Stimulated activated CD8-positive, alpha-beta memory T cell treated with anti-CD3 and anti-CD28 coated beads, Interleukin-4, amount 100 ng/mL, for 4 hours (primary cell): Measurements from ENCODE around the gene ZNF80.
A peak's percentile ranks its signal among the peaks of the same experiment; 100 is the strongest.
"Not testable (repeated sequence)": the region's sequence is repeated elsewhere in the genome, so short reads cannot be mapped to it uniquely, and the experiment has no call there.

Experiments
- DNase-seq, 2 donors: peaks; one replicate each; pipeline ENCODE4 v3.0.0-alpha.2; 2020; ENCODE audit warnings: low read depth in 2 of 2, low spot score in 1 of 2

The ZNF80 gene

DNA sequence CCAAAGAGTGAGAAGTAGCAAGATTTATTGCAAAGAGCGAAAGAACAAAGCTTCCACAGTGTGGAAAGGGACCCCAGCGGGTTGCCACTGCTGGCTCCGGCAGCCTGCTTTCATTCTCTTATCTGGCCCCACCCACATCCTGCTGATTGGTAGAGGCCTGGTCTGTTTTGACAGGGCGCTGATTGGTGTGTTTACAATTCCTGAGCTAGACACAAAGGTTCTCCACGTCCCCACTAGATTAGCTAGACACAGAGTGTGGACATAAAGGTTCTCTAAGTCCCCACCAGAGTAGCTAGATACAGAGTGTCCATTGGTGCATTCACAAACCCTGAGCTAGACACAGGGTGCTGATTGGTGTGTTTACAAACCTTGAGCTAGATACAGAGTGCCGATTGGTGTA lies at the start of gene ZNF80:
Gene ZNF80 (minus strand): TSS at position 101 of the 400 bp plus-strand sequence. CDS start 504 bp downstream, outside the sequence.
- not testable (repeated sequence) for DNase-seq

DNA sequence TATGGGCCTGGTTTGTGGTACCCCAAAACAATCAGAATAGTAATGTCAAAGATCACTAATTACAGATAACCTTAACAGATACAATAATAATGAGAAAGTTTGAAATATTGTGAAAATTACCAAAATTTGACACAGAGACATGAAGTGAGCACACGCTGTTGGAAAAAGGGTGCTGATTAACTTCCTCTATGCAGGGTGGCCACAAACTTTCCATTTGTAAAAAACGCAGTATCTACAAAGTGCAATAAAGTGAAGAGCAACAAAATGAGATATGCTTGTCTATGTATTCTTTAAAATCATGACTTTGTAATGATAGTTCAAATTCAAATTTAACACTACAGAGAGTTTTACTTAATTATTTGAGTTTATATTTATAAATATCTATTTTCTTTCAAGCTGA lies 48.9 kb upstream of the ZNF80 start:
- DNase-seq = no peak

DNA sequence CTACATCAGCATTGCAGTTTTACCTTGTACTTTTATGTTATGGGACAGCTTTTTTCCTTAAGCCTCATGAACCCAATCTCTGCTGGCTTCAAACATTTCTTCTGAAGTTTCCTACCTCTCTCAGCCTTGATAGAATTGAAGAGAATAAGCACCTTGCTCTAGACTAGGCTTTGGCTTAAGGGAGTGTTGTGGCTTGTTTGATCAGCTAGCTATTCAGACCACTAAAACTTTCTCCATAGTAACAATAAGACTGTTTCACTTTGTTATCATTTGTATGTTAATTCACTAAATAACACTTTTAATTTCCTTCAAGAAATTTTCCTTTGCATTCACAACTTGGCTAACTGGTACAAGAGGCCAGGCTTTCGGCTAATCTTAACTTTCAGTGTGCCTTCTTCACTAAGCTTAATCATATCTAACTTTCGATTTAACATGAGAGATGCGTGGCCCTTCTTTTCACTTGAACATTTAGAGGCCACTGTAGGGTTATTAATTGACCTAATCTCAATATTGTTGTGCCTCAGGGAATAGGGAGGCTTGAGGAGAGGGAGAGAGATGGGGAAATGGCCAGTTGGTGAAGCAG lies 48.4 kb upstream of the ZNF80 start:
- no peak for DNase-seq

DNA sequence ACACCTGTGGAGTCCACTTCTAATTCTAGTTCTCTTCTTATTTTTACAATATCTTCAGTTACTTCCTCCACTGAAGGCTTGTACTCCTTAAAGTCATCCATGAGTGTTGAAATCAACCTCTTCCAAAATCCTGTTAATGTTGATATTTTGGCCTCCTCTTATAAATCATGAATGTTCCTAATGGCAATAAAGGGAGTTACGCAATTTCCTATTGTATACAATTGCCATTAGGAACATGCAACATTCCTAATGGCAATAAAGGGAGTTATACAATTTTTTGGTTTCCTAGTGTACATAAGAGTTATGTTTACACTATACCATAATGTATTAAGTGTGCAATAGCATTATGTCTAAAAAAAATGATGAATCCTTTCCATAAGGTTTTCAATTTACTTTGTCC lies 47.3 kb upstream of the ZNF80 start:
- DNase-seq = no peak

DNA sequence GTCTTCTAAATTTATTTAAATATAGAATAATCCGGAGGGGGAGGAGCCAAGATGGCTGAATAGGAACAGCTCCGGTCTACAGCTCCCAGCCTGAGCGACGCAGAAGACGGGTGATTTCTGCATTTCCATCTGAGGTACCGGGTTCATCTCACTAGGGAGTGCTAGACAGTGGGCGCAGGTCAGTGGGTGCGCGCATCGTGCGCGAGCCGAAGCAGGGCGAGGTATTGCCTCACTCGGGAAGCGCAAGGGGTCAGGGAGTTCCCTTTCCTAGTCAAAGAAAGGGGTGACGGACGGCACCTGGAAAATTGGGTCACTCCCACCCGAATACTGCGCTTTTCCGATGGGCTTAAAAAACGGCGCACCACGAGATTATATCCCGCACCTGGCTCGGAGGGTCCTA lies 39.5 kb upstream of the ZNF80 start:
- not testable (repeated sequence) for DNase-seq

DNA sequence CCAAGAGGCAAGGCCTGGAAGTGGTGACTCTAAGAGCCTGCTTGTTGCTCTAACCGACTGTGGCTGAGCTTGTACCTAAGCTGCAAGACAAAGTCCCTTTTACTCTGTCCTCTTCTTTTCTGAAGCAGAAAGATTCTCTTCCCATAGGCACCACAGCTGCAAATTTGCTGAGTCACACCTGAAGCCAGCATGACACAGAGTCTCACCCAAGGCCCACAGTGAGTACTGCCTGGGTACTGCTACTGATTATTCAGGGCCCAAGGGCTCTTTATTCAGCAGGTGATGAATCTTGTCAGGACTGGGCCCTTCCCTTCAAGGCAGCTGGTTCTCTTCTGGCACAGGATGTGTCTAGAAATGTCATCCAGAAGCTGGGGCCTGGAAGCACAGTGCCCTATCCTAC lies 37.6 kb upstream of the ZNF80 start:
- no peak for DNase-seq

DNA sequence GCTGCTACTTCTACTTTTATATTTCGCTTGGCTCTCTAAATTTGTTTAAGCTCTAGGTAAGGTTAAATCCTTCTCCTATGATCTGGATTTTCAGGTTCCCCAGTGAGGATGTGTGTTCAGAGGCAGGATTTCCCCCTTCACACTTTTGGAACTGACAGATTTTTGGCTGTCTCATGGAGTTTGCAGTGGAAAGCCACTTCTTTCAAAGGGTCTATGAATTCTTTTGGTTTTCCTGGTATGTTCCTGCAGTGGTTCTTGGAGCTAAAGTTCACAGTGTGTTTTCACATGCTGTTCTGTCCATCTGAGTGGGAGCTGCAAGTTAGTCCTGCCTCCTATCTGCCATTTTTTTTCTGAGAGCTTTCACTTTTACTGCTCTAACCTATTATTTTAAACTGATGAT lies 34.9 kb upstream of the ZNF80 start:
- no peak for DNase-seq

DNA sequence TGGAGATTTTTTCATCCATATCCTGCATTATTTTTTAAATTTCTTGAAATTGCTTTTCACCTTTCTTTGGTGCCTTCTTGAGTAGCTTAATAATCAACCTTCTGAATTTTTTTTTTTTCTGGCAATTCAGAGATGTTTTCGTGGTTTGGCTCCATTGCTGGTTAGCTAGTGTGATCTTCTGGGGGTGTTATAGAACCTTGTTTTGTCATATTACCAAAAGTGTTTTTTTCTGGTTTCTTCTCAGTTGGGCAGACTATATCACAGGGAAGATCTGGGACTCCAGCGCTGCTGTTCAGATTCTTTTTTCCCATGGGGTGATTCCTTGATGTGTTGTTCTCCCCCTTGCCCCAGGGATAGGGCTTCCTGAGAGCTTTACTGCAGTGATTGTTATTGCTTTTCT lies 32.6 kb upstream of the ZNF80 start:
- no peak for DNase-seq

DNA sequence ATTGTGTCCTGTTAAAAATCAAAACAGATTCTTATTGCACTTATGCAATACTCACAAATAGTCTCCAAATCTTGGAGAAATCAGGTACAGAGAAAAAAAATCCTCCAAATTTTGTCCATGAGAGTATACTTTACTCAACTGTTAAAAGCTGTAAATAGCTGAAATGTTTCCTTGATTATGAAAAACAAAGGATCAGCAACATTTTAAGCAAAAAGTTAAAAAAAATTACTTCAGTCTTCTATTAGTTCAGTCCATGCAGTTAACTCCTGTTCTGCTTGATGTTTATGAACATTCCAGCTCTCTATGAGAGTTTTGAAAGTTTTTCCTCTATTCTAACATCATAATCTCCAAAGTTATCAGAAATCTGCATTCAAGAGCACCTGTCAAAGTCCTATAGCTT lies 22.8 kb upstream of the ZNF80 start:
- DNase-seq = no peak

DNA sequence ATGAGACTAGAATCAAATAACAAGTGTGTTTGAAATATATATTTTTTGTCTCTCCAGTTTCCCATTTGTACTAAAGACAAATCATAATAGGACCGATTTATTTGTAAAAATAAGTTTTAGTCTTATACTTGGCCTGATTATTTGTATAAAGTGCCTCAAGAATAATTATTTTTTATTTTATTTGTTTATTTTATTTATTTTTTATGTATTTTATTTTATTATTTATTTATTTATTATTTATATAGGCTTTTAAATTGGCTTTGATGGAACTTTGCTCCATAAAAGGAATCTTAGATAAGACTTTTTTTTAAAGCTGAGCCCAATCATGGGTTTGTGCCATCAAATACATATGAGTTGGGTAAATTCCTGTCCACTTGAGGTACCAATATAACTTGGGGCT lies 22.2 kb upstream of the ZNF80 start:
- no peak for DNase-seq

DNA sequence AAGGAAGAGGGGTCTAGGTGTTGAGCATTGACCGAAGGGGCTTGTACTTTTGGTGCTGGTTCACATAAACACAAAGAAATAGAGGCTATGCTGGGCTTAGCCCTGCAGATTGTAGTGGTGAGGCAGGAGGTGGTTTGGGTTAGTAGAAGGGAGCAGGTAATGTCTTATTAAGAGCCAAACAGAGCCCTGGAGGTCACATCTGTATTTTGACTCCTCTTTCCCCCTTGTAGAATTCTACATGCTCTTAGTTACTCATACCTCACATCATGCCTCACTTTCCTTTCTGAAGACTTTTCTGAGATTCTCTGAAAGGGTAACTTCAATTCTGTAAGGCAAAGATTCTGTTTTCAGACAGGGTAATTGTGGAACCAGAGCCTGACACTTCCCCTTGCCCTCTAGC lies 16.1 kb upstream of the ZNF80 start:
- DNase-seq = no peak

DNA sequence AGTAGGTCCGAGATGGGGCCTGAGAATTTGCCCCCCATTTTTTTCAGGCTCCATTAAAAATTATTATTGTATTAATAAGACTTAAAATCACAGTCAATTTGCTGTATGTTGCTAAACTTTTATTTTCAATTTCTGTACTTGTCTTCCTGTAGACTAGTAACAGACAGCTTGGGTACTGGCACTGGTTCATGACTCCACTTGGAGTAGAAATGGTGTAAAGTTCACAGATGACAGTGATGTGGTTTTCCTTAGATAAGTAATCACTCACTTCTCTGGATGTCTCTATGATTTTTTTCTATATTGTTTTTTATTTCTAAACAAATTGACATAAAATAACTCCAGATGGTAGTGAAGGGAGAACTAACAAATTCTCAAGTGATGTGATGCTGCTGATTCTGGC lies 15.6 kb upstream of the ZNF80 start:
- DNase-seq = no peak

DNA sequence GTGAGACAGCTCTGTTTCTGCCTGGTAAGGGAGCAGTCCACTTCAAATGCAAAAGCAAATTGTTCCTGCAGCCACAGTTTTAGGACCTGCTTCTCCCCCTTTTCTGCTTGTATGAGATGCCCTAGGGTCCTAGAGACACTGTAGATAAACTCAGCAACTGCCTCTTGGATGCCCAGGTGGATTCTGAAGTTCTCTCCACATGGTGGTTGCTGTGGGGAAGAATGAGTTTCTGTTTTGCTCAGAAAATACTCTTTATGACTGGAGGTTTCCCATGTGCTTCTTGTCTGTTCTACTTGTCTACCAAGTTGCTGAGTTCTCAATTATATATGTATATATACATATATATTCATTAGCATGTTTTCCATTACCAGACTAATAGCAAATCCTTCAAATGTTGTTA lies 5.6 kb upstream of the ZNF80 start:
- DNase-seq = no peak

DNA sequence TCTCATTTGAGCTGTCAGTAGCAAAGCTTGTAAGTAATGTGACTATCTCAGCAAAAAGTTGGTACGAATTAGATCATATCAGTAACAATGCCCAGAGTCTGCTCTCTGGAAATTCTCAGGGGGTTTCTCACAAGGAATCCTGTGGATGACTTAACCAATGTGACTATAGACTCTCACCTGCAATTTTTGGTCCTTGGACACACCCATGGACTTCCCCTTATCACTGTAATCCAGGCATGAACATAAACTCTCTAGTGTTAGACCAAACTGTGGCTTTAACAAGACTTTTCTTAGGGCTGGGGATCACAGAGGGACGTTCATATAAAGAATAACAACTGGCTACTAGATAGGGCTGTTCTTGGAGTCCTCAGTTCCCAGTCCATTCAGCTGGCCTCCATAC lies 3.9 kb upstream of the ZNF80 start:
- no peak for DNase-seq

DNA sequence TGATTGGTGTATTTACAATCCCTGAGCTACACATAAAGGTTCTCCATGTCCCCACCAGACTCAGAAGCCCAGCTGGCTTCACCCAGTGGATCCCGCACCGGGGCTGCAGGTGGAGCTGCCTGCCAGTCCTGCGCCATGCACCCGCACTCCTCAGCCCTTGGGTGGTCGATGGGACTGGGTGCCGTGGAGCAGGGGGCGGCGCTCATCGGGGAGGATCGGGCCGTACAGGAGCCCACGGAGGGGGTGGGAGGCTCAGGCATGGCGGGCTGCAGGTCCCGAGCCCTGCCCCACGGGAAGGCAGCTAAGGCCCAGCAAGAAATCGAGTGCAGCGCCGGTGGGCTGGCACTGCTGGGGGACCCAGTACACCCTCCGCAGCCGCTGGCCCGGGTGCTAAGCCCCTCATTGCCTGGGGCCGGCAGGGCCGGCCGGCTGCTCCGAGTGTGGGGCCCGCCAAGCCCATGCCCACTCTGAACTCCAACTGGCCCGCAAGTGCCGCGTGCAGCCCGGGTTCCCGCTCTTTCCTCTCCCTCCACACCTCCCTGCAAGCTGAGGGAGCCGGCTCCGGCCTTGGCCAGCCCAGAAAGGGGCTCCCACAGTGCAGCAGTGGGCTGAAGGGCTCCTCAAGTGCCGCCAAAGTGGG lies 888 bp upstream of the ZNF80 start:
- DNase-seq = not testable (repeated sequence)

DNA sequence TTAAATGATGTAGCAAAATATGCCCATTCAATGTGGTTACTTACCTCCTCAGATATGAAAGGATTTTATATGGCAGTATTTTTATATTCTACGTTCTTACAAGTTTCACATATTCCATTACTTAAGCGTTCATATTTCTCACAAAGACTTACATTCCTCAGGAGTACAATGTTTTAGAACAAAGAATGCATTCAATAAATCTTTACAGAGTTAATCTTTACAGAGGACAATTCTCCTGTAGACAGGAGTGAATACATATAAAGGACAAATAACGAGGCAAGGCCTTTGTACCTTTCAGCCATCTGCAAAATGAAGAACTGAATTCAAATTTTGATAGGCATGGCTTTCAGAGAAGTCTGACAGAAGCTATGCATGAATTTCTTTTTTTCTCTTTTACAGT lies 1.9 kb downstream of the ZNF80 start:
- DNase-seq = no peak

DNA sequence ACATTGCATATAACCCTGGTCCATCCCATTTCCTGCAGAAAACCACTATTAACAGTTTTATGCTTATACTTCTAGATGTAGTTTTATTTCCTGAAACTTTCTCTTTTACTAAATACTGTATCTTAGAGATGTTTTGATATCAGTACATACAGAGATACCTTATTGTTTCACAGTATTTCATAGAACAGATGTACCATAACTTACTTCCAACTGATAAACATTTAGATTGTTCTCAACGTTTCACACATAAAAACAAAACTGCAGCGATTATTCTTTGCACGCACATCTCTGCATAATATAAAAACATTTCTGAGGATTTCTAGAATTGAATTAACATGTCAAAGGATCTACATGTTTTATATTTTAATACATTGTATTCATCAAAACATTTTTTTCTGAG lies 2.6 kb downstream of the ZNF80 start:
- DNase-seq = no peak

DNA sequence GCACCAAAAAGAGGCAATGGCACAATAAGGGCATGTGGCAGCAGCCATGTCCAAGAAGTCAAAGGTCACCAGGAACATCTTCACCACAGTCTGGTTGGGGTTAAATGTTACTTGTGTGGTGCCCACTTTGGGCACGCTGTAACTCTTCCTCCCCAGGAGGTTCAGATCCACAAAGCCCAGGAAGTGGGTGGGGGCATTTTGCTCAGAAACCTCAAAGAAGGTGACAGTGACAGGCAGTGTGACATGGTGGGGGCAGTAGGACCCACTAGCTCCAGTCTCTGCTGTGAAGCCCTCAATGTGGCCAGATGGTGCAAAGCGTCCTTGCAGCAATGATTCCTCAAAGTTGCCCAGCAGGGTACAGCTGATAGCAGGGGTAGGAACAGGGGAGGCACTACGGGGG lies 5.8 kb downstream of the ZNF80 start:
- DNase-seq = peak; percentile 31 to 43

DNA sequence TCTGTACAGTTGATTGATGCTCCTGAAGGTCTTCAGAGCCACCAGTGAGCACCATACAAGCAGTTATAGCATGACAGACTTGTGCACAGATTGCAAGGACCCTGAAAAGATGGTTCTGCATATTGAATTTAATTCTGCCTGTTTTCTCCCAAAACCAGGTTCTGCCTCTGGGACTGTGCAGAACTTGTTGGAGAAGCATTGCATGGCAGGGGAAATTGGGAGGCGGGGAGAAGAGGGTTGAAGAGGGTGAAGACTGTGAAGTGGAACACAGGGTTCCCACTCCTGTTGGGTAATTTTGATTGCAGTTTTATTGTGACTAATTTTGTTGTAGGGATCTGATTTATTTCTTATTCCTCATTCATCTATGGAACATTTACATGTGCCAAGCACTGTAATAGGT lies 10.3 kb downstream of the ZNF80 start:
- no peak for DNase-seq

DNA sequence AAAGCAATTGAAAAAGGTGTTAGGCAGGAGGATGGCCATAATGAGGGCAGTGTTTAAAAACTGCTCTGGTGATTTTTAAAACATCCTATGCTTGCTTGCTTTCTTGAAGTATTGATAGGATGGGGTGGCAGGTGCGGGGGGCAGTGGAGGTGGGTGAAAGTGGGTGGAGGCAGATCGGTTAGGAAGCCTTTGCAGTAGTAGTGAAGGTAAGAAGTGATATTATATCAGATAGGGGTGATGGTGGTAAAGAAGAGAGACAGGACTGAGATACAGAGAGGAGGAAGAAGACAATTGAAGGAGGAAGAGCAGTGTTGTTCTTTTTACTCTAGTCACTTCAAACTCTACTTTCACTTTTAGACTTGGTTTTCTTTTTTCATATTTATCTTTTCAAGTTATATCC lies 11.1 kb downstream of the ZNF80 start:
- DNase-seq = no peak

DNA sequence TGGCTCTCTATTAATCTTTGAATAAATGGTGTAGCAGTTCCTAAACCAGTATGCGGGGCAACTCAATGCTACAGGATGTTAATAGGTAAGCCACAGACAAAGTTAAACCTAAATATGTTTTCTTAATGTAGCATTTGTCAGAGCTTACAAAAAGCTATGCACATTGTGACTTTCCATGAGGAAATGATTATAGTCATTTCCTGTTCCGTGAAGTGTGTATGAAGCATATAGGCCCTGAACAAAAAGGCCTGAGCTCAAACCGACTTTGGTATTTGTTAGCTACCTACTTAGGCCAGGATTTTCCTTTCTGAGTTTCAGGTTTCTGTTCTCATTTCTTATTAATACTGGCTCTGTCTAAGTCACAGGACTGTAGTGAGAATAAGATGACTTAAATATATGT lies 14.2 kb downstream of the ZNF80 start:
- no peak for DNase-seq

DNA sequence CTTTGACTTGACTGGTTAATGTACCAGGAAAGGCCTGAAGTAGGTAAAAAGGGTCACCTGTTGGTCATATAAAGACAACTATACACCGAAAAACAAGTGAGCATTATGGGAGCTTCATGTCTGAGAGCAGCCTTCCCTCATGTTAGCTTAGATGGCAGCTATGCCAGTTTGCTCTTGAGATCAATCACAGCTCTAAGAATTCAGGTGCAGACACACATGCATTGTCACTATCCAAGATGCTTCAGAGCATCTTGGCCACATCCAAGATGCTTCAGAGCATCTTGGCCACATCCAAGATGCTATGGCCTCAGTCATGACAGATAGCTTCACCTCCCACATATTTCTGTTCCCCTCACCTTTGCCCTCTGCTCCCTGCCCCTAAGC lies 15.5 kb downstream of the ZNF80 start:
- no peak for DNase-seq

DNA sequence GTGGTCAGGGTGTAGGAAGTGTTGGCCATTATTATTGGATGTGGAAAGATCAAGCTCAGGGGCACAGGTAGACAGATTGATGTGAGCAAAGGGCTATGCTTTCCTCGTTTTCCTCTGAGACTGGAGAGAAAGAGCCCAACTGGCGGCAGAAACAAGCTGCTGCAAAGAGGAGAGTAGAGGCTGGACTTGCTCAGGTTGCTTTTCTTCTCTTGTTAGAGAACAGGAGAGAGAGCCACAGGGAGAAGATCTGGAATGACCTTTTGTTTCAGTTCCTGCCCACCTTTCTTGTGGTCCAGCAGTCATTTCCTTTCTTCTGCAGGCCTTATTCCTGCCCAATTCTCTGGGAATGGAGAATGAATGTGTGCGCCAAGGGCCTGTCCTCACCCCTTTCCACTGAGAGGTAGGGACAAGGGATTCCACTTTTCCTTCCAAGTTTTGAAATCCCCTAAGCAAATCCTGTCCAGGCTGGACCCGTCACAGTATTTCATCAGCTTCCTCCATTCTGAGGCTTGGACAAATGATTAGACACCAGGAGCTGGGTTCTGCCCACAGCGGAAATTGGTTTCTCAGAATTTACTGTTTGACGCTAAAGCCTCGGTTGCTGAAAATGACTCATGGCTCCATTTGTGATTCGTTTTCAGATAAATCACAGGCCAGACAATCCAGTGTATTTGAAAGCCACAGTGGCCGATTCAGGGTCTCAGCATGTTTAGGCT lies 16.1 kb downstream of the ZNF80 start:
- peak in 1 of 2 donors; percentile 20 for DNase-seq
